OCI-LY7 (cell line): Measurements from ENCODE around the gene MAP7D3. TPM values are rescaled to one million over a fixed set of nuclear protein-coding genes. Genes with fewer than 3 reads are reported as not detected.

Experiments
- BruUV-seq: library from RNA; stranded (reverse); fragments of 400-500 nt; replicated peaks from 2 replicates; lab custom pipeline; 2021; lab: Mats Ljungman, UMichigan
- CTCF ChIA-PET: fragments of 300-600 bp; sonication (Branson Sonifier 250); formaldehyde crosslinking; loops from one replicate; lab custom pipeline; 2022; ENCODE audit warnings: antibody characterized with exemption; ENCODE audit not compliant: unreplicated experiment; lab: Charles Lee
- POLR2A ChIA-PET: fragments of 300-600 bp; sonication (Branson Sonifier 250); formaldehyde crosslinking; loops from one replicate; lab custom pipeline; 2022; ENCODE audit warnings: antibody characterized with exemption; lab: Charles Lee
- DNase-seq: peaks from one replicate; pipeline ENCODE4 v3.0.0-alpha.2; 2015; ENCODE audit warnings: low spot score
- H2AFZ ChIP-seq: fragments of 200-600 bp; sonication (generic), shearing (Covaris generic); 2 replicates; pipeline ENCODE4 v1.6.1; 2014; ENCODE audit warnings: mild to moderate bottlenecking, antibody characterized with exemption, low read length, moderate library complexity
- H3K27ac ChIP-seq: fragments of 200-600 bp; sonication (generic); 2 replicates; pipeline ENCODE4 v1.5.1; 2014; ENCODE audit warnings: mixed run types, low read depth, mild to moderate bottlenecking, moderate library complexity, low read length, inconsistent platforms; ENCODE audit not compliant: poor library complexity, severe bottlenecking
- H3K36me3 ChIP-seq: fragments of 200-600 bp; sonication (generic); 2 replicates; pipeline ENCODE4 v1.6.1; 2014; ENCODE audit warnings: mild to moderate bottlenecking, antibody characterized with exemption, low read length, moderate library complexity, mixed read lengths; ENCODE audit not compliant: insufficient read depth
- H3K4me1 ChIP-seq: fragments of 200-600 bp; sonication (generic); 2 replicates; pipeline ENCODE4 v1.5.1; 2014; ENCODE audit warnings: mild to moderate bottlenecking, low read length; ENCODE audit not compliant: insufficient read depth, poor library complexity, severe bottlenecking
- H3K4me2 ChIP-seq: fragments of 200-600 bp; sonication (generic); 2 replicates; pipeline ENCODE4 v1.6.1; 2014; ENCODE audit warnings: mild to moderate bottlenecking, low read length
- H3K4me3 ChIP-seq: fragments of 200-600 bp; sonication (generic); 2 replicates; pipeline ENCODE4 v1.5.1; 2014; ENCODE audit warnings: mild to moderate bottlenecking, low read depth, low read length; ENCODE audit not compliant: poor library complexity, severe bottlenecking
- H3K79me2 ChIP-seq: fragments of 200-600 bp; sonication (generic); 2 replicates; pipeline ENCODE4 v1.6.1; 2016; ENCODE audit warnings: low read depth, mild to moderate bottlenecking, low read length, moderate library complexity, mixed read lengths; ENCODE audit not compliant: insufficient read depth
- H3K9me2 ChIP-seq: fragments of 200-600 bp; sonication (generic); 2 replicates; pipeline ENCODE4 v1.6.1; 2016; ENCODE audit warnings: mild to moderate bottlenecking, low read length, mixed read lengths; ENCODE audit not compliant: insufficient read depth
- H3K9me3 ChIP-seq: fragments of 200-600 bp; sonication (generic); 2 replicates; pipeline ENCODE4 v1.6.1; 2014; ENCODE audit warnings: mild to moderate bottlenecking, mixed run types, low read length, mixed read lengths
- H4K20me1 ChIP-seq: fragments of 200-600 bp; sonication (generic); 2 replicates; pipeline ENCODE4 v1.6.1; 2014; ENCODE audit warnings: mild to moderate bottlenecking, antibody characterized with exemption, low read length, moderate library complexity, mixed read lengths; ENCODE audit not compliant: insufficient read depth
- EZH2phosphoT487 ChIP-seq: fragments of 200-600 bp; sonication (generic); IDR thresholded peaks from 2 replicates; pipeline ENCODE4 v1.6.1; 2018; ENCODE audit warnings: low read depth, borderline replicate concordance, mild to moderate bottlenecking, mixed run types, antibody characterized with exemption, low read length, moderate library complexity, mixed read lengths
- intact Hi-C: fragments of 100-400 bp; cut with micrococcal nuclease; formaldehyde crosslinking; loops from one replicate; pipeline ENCODE4 v1.10.0; 2022; ENCODE audit not compliant: unreplicated experiment
- total RNA-seq, 2 experiments: library from RNA; depleted of rRNA in 1 of 2; stranded (reverse); fragments of >200 nt in 1 of 2; shearing (Covaris generic) in 1 of 2; gene quantifications; 2 replicates each; pipeline ENCODE4 v1.2.3, GENCODE V29; 2014 to 2022
- TF ChIP-seq, protein P1 (sequence below): fragments of 200-600 bp; sonication (generic); conservative IDR thresholded peaks from 2 replicates; pipeline ENCODE4 v1.5.1; 2014; ENCODE audit warnings: mild to moderate bottlenecking, antibody characterized with exemption, low read length, moderate library complexity, mixed read lengths

The MAP7D3 gene
- total RNA-seq, 2 experiments from 2014 or later: 7.7 to 15.6 TPM

DNA sequence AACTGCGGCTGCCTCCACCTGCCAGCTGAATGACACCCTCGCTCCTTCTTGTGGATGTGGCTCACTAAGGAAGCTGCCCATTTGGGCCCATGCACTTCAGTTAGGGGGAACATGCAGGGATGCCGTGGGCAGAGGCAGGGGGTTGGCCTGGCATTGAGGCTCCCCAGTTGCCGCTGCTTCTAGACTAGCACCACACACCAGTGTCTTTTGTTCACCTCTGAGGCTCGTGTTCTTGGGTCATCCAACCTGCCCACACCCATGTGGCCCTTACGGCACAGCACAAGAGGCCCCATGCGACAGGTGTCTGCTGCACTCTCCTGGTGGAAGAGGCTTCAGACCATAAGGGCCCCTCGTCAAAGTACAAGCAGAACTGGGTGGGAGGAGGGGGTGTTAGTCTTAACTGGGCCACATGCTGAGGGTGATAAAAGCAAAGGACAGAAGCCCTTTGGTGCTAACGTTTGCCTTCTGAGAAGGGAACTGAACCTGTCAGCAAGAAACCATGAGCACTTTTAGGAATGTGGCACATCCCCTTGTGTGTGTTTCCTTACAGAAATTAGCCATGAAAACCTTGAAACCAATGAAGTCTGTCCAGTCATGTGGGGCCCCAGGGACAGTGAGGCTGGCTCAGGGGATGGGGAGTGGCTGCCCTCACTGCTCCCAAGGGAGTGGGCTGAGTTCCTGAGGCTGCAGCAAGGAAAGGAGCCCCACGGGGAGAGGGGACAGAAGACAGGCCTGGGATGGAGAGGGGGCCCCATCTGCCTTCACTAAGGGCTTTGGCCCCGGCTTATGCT lies 39.2 kb downstream of the MAP7D3 start:
- DNase-seq: no peak
- Histone ChIP-seq H3K27ac (no peak overlapping the region), H2AFZ (no peak overlapping the region), H3K9me3 (no peaks in the 10 kb centered on the region), H3K4me2 (no peak overlapping the region), H3K79me2 (no peaks in the 10 kb centered on the region), H3K4me3 (no peak overlapping the region), H3K4me1 (peaks cover 13% of the 10 kb centered on the region), H3K9me2 (no peaks in the 10 kb centered on the region), H3K36me3 (no peaks in the 10 kb centered on the region; the same call in 1 of the 2 replicates), H4K20me1 (no peaks in the 10 kb centered on the region)
- ChIA-PET CTCF (no interaction called here), POLR2A (no interaction called here)
- intact Hi-C loops: no loop called here
- BruUV-seq: no TSS peak
- TF ChIP-seq, protein P1, sequence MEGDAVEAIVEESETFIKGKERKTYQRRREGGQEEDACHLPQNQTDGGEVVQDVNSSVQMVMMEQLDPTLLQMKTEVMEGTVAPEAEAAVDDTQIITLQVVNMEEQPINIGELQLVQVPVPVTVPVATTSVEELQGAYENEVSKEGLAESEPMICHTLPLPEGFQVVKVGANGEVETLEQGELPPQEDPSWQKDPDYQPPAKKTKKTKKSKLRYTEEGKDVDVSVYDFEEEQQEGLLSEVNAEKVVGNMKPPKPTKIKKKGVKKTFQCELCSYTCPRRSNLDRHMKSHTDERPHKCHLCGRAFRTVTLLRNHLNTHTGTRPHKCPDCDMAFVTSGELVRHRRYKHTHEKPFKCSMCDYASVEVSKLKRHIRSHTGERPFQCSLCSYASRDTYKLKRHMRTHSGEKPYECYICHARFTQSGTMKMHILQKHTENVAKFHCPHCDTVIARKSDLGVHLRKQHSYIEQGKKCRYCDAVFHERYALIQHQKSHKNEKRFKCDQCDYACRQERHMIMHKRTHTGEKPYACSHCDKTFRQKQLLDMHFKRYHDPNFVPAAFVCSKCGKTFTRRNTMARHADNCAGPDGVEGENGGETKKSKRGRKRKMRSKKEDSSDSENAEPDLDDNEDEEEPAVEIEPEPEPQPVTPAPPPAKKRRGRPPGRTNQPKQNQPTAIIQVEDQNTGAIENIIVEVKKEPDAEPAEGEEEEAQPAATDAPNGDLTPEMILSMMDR: no peak
- no peak for TF ChIP-seq EZH2phosphoT487

- Histone ChIP-seq H3K4me2 (no peak overlapping the region), H3K79me2 (no peaks in the 10 kb centered on the region)
- BruUV-seq: no TSS peak
These were observed 40.4 kb downstream of the MAP7D3 start for GRCh38 chrX:136210806-136211205.

More at GRCh38 chrX:136210806-136211205, 40.4 kb downstream of the MAP7D3 start:
- no peak for DNase-seq
- intact Hi-C loops: no loop called here
- H3K27ac ChIP-seq: no peak overlapping the region
- no peaks in the 10 kb centered on the region for H3K36me3 ChIP-seq
- H2AFZ ChIP-seq: no peak overlapping the region
- H3K9me2 ChIP-seq: no peaks in the 10 kb centered on the region
- POLR2A ChIA-PET: no interaction called here
- CTCF ChIA-PET: no interaction called here
- H3K4me1 ChIP-seq: peaks cover 13% of the 10 kb centered on the region
- H4K20me1 ChIP-seq: no peaks in the 10 kb centered on the region
- H3K9me3 ChIP-seq: no peaks in the 10 kb centered on the region
- no peak overlapping the region for H3K4me3 ChIP-seq
- TF ChIP-seq, protein P1: no peak
- TF ChIP-seq EZH2phosphoT487: no peak
